ENCODE measurements around the gene FKRP.

- TF ChIP-seq REST (IDR thresholded peaks at IDR 0.05; ENCODE audit: insufficient read depth in 1 of 2, low read depth in 2 of 2, low read length in 2 of 2): no peak
- TF ChIP-seq FOXP2 (optimal IDR thresholded peaks at IDR 0.05; ENCODE audit: borderline replicate concordance, extremely low read depth, extremely low read length, insufficient read depth): no peak
Measured at GRCh38 chr19:46714444-46715106, 31.3 kb upstream of the FKRP start.

Measured in PFSK-1 (cell line).